Stimulated activated CD4-positive, alpha-beta T cell treated with anti-CD3 and anti-CD28 coated beads, Interleukin-1b, Interleukin-23, amount 100 ng/mL, for 48 hours (primary cell): Measurements from ENCODE around the gene SPINT2.

Experiments
- DNase-seq: peaks from one replicate; pipeline ENCODE4 v3.0.0-alpha.2; 2020

SPINT2 gene

GRCh38 chr19:38270587-38271167, 6.3 kb downstream of the SPINT2 start:
- no peak for DNase-seq

GRCh38 chr19:38273499-38273898, 9.1 kb downstream of the SPINT2 start:
- no peak for DNase-seq

DNA sequence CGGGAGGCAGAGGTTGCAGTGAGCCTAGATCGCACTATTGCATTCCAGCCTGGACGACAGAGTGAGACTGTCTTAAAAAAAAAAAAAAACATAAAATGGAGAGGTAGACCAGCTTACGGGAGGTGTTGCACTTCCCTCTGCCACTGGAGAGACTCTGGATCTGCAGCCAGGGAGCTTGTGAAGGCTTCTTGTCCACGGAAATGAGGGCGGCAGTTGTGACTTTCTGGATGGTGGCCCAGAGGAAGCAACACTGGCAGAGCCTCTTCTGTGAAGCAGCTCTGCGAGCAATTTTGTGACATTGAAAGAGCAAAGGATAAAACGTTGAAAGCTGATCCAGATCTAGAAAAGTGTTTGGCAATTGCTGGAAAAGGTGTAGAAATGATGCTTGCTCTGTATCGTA, 10.4 kb downstream of the SPINT2 start:
- DNase-seq = no peak

- no peak for DNase-seq
These were observed 12.7 kb downstream of the SPINT2 start for GRCh38 chr19:38276942-38277517.

GRCh38 chr19:38277549-38277948, 13.2 kb downstream of the SPINT2 start:
- no peak for DNase-seq

DNA sequence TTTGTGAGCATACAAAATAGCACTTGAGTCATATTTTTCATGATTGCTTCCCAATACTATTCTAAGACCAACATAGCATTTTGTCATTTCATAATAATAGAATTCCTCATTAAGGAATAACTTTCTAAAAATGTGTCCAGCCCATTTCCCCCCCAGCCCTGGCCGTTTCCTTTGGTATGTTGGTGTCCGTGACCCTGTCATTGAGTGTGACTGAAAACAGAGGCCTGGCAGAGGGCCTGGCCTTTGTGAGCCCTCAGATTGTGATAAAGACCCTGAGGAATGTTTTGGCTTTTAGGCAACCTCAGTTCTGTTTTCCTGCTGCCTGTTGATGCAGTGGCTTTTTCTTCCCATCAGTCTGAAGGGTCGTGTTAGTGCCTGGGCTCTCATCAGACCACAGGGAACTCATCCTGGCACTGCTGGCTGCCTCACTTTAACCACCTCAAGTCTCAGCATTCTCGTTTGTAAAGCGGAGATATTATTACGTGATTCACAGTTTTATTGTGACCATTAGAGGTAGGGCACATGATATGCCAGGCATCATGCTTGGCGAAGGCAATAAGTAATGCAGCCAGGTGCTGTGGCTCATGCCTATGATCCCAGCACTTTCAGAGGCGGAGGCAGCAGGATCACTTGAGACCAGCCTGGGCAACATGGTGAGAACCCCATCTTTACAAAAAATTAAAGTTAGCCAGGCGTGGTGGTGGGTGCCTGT, 13.8 kb downstream of the SPINT2 start:
- no peak for DNase-seq

GRCh38 chr19:38278751-38279150, 14.4 kb downstream of the SPINT2 start:
- no peak for DNase-seq

- DNase-seq = no peak
These were observed 15.9 kb downstream of the SPINT2 start for GRCh38 chr19:38280030-38280921.

DNA sequence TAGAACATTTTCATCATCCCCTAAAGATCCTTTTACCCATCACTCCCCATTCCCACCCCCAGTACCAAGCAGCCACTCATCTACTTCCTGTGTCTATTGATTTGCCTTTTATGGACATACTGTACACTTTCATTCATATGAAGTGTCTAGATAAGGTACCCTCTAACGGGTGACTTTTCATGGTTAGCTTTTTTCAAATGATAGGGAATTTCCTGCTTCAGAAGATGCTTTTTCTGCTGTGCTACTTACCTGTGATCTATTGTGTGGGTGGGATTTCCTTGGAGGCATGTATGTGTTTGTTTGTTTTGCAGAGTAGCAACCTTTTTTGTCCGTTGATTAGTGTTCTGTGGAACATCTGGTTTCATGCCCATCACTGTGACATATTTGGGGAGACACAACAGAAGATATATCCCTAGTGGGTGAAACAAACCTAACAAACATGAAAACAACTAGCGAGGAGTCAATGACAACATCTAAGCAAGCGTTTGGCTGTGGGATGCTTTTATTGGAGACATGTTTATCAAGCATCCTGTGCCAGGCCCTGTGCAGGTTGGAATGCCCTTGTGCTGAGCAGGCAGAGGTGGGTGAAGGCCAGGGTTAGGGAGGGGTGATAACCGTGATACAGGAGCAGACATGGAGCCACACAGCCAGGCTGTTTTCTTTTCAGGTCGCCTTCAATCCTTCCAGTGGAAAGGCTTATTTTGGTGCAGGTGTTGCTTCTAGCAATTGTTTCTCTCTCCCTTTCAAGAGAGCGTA, 17.6 kb downstream of the SPINT2 start:
- DNase-seq = no peak

- no peak for DNase-seq
These were observed 18.9 kb downstream of the SPINT2 start for GRCh38 chr19:38283271-38283670.

- DNase-seq = no peak
These were observed 20.0 kb downstream of the SPINT2 start for GRCh38 chr19:38284422-38284821.

DNA sequence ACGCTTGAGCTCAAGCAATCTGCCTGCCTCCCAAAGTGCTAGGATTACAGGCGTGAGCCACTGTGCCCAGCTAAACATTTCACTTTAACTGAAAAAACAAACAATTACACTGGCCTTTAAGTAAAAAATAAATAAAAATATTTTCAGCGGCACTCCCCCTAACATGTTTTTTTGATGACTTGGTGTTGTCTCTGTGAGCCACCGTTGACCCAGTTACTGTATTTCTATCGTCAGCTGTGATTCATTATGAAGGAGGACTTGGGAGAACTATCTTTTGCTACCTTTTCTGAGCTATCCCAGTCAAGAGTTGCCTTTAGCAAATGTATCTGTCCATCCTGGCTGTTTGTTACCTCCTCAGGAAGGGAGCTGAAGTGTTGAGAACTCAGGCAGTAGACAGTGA, 21.2 kb downstream of the SPINT2 start:
- DNase-seq = no peak

DNA sequence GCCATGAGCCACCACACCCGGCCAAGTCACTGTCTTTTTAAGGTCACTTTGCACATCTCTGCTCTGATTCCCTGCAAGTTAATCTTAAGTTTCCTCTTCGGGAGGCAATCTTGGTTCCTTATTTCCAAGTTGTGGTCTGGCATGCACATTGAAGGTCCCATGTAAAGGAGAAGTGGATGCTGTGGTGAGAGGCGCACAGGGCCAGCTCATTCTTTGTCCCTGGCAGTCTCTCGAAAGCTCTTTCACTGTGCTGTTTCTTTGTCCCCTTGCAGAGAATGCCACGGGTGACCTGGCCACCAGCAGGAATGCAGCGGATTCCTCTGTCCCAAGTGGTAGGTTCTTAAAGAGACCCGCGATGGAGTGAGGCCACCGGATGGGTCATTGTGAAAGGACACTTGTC, 23.2 kb downstream of the SPINT2 start:
- DNase-seq = no peak

DNA sequence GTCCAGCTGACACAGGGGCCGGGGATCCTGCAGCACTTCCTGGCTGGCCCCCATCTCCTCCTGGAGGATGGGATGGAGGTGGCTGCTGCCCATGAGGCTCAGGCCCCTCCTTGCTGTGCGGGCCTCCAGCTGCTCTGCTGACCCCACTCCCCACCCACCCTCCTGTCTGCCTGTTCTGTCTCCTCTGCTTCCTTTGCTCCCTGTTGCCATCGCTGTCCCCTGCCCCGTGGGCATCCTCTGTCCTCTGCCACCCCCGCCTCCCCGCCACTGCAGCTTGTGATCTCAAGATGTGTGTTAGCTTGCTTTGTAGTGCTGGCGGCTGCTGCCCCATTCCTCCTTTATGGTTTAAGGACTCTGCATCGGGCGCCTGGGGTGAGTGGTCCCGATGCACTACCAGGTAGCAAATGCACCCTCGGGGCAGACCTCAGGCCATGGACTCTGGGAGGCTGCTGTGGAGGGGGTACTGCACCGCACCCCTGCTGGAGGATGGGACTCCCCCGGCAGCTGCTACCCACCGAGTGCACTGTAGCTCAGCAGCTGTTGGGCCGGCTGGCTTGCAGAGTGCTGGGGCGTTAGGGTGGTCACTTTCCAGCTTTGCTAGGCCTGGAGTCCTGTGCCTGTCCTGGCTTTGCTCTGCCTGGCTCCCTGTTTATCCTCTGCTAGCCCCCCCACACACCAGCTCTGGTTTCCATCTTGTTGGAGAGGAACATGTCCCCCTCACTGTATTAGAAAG, 23.9 kb downstream of the SPINT2 start:
- DNase-seq = no peak

- no peak for DNase-seq
These were observed 25.6 kb downstream of the SPINT2 start for GRCh38 chr19:38289955-38290354.

GRCh38 chr19:38290631-38291147, 26.3 kb downstream of the SPINT2 start:
- no peak for DNase-seq

- DNase-seq = no peak
These were observed 27.5 kb downstream of the SPINT2 start for GRCh38 chr19:38291855-38292254.

GRCh38 chr19:38293281-38293680, 28.9 kb downstream of the SPINT2 start:
- no peak for DNase-seq

DNA sequence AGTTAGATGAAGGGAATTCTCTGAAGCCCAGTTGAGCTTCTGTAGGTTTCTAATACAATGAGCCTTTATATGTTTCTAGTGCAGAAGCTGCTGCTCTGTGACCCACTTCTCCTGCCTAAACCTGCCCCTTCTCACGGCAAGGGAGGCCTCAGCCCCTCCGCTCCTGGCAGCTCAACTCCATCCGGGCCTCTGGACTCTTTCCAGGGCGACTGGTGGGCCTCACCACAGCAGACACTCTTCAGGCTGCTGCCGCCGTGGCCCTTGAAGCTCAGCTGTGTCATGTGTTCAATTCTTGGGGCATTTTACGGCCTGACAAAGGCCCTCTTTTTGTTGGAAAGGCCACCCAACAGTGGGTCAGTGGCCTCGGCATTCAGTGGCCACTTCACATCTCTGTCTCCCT, 29.7 kb downstream of the SPINT2 start:
- DNase-seq = no peak

DNA sequence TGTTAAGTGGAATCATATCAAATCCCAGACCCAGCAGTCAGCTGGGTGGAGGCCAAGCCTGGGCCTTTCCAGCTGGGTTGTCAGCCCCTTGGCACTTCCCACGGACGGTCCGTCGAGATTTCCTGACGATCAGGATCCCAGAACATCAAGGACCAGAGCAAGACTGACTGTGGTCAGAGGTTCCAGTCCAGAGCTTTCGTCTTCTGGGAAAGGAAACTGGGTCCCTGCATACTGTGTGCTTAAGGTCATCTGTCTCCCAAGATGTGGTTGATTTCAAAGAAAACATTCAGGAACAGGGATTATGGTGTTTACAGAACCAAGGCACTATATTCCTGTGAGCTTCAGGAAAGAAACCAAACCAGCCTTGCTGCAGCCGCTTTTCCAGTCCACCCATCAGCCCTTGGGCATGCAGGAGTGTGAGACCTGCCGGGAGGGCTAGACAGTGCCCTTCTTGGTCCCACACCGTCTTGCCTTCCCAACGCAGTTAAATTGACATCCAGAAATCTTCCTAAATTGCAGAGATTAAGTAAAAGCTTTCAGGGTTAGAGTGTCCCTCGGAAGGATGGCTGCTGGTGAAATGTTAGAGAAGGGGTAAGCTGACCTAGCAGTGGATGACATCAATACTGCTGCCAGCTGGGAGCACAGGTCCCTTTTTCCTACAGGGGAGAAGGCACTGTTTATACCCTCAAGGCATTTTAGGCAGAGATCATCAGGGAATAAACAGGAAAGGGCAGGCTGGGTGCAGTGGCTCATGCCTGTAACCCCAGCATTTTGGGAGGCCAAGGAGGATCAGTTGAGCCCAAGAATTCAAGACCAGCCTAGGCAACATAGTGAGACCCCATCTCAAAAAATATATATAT, 34.7 kb downstream of the SPINT2 start:
- no peak for DNase-seq
